ENCODE results near the gene KCNH2.

KCNH2 gene

DNA sequence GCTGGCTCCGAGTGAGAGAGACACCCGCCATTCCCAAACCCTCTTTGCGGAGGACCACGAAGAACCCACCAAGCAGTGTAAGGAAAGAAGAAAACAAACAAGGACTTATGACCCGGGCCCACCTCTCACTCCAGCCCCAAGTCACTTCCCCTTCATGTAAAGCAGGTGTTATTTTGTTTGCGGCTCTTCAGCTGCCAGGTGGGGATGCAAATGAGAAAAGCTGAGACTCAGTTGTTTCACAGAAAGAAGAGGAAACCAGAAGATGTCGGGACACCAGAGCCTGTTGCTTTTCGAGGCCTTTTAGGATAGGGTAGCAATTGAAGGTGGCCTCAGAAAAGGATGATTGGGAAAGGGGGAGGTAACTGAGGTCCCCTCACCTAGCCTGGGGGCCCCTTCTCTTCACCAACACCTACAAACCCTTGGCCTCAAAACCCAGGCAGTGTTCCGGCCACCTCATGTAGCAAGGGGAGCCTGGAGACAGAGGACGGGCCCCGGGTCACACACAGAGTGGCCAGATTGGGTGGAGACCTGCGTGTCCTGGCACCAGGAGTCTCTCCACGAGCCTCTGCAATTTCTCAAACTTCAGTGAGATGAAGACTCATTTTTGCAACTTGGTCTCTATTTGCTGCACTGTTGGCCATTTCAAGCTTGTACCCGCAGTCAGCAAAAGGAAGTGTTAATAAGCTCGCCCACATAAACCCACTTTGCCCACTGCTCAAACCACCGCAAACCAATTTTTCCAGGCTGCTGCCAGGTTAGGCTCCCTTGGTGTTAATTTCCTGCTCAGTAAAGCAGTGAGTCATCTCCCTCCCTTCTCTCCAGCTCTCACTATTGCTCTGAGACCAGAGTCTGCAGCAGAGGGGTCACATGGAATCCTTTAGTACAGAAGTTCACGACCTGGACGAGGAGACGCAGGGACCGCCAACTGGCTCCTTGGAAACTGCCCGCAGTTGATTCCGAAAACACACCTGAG is 80.3 kb downstream of the KCNH2 start:
- H3K4me3 Mint-ChIP-seq, result no peak overlapping the region
- no peak overlapping the region for H3K27ac Mint-ChIP-seq
- H3K4me1 Mint-ChIP-seq, result peaks cover 8% of the 10 kb centered on the region
- H3K27me3 Mint-ChIP-seq, result peaks cover 30% of the 10 kb centered on the region
- peaks cover 2% of the 10 kb centered on the region for H3K36me3 Mint-ChIP-seq
- H3K9me3 Mint-ChIP-seq, result no peaks in the 10 kb centered on the region

DNA sequence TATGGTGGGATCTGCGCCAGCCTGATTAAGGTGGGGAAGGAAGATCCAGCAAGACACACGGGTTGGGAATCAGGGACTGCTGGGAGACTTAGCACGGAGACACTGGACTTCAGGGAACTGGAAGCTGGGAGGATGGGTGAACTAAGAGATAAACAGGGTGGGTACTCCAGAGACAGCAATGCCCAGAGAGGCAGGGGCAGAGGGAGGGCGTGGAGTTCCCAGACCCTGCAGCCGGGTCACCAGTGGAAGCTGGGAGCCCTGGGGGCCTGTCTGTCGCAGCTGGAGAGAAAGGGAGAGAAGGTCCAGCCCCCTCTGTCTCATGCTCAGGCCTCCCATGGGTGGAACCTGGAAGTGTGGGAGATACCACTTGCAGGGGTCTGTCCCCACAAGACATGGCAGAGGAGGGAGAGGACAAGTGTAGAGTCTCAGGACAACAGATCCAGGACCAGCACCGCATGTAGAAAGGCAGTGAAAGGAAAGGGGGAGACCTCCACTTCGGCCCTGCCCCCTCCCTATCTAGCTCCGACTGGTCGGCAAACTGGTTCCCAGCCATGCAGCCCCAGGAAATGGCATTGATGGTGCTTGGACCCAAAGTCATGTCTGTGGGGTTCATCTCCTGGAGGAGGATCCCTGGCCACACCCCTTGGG is 81.4 kb downstream of the KCNH2 start:
- H3K4me3 Mint-ChIP-seq, result no peak overlapping the region
- H3K36me3 Mint-ChIP-seq, result peaks cover 2% of the 10 kb centered on the region
- H3K27me3 Mint-ChIP-seq, result peaks cover 30% of the 10 kb centered on the region
- H3K4me1 Mint-ChIP-seq, result peaks cover 8% of the 10 kb centered on the region
- no peak overlapping the region for H3K27ac Mint-ChIP-seq
- no peaks in the 10 kb centered on the region for H3K9me3 Mint-ChIP-seq

DNA sequence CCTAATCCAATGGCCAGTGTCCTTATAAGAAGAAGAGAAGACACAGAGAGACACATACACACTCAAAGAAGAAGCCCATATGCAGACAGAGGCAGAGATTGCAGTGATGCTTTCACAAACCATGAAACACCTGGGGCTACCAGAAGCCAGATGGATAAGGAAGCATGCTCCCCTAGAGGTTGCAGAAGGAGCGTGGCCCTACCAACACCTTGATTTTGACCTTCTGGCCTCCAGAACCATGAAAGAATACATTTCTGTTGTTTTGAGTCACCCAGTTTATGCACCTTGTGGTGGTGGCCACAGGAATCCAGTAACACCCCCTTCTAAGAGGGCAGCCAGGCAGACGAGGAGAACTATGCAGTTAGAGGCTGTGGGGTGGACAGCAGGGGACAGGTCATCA is 82.3 kb downstream of the KCNH2 start:
- H3K27ac Mint-ChIP-seq, result no peak overlapping the region
- H3K36me3 Mint-ChIP-seq, result peaks cover 2% of the 10 kb centered on the region
- H3K4me3 Mint-ChIP-seq, result no peak overlapping the region
- H3K9me3 Mint-ChIP-seq, result no peaks in the 10 kb centered on the region
- peaks cover 28% of the 10 kb centered on the region for H3K27me3 Mint-ChIP-seq
- H3K4me1 Mint-ChIP-seq, result peaks cover 8% of the 10 kb centered on the region
